Activated naive CD8-positive, alpha-beta T cell treated with anti-CD3 and anti-CD28 coated beads, Interleukin-2, amount 10 ng/mL, durations not matched to agents 7 days and 5 days (primary cell): ENCODE results near the gene ANKH. TPM values are rescaled to one million over a fixed set of nuclear protein-coding genes. Genes with fewer than 3 reads are reported as not detected.

Source experiments
- ATAC-seq: fragments of 150-1000 bp; cut with Tn5 transposase; one replicate; pipeline ENCODE4 v1.10.0; 2021; ENCODE audit warnings: low read depth, moderate library complexity
- POLR2A ChIA-PET: fragments of 350-600 bp; sonication (Branson Sonifier 250); formaldehyde crosslinking; loops from one replicate; lab custom pipeline; 2021; ENCODE audit warnings: antibody characterized with exemption; lab: Charles Lee
- DNase-seq: peaks from one replicate; pipeline ENCODE4 v3.0.0; 2021
- H3K27ac Mint-ChIP-seq: one replicate; pipeline ENCODE4 v1.8.0; 2022; ENCODE audit warnings: mild to moderate bottlenecking, mixed read lengths
- H3K27me3 Mint-ChIP-seq: one replicate; pipeline ENCODE4 v1.8.0; 2022; ENCODE audit warnings: mild to moderate bottlenecking, moderate library complexity, mixed read lengths
- H3K36me3 Mint-ChIP-seq: one replicate; pipeline ENCODE4 v1.8.0; 2021; ENCODE audit warnings: mild to moderate bottlenecking, mixed read lengths
- H3K4me1 Mint-ChIP-seq: one replicate; pipeline ENCODE4 v1.8.0; 2021; ENCODE audit warnings: mixed read lengths
- H3K4me3 Mint-ChIP-seq: one replicate; pipeline ENCODE4 v1.8.0; 2022; ENCODE audit warnings: mild to moderate bottlenecking, moderate library complexity, mixed read lengths
- H3K9me3 Mint-ChIP-seq: one replicate; pipeline ENCODE4 v1.8.0; 2021; ENCODE audit warnings: mixed read lengths
- total RNA-seq, 2 experiments: library from RNA; stranded (reverse); gene quantifications; one replicate each; pipeline ENCODE4 v1.2.3, GENCODE V29; 2021

The ANKH gene
- total RNA-seq, 2 experiments from 2014 or later = 52.4 to 55.5 TPM

GRCh38 chr5:14901462-14902051 is 30.0 kb upstream of the ANKH start:
- H3K4me1 Mint-ChIP-seq = no peaks in the 10 kb centered on the region
- DNase-seq (no peak), ATAC-seq (no peak)
- H3K36me3 Mint-ChIP-seq = no peaks in the 10 kb centered on the region
- no peak overlapping the region for H3K4me3 Mint-ChIP-seq
- POLR2A ChIA-PET = no interaction called here
- peaks cover 7% of the 10 kb centered on the region for H3K27me3 Mint-ChIP-seq
- H3K9me3 Mint-ChIP-seq = no peaks in the 10 kb centered on the region
- no peak overlapping the region for H3K27ac Mint-ChIP-seq

- POLR2A ChIA-PET = no interaction called here
- Mint-ChIP-seq H3K9me3 (no peaks in the 10 kb centered on the region), H3K27me3 (peaks cover 7% of the 10 kb centered on the region), H3K36me3 (no peaks in the 10 kb centered on the region), H3K4me3 (no peak overlapping the region), H3K4me1 (no peaks in the 10 kb centered on the region), H3K27ac (no peak overlapping the region)
- DNase-seq (no peak), ATAC-seq (no peak)
These were observed 29.3 kb upstream of the ANKH start for GRCh38 chr5:14900693-14901461.

GRCh38 chr5:14896131-14896530 is 24.6 kb upstream of the ANKH start:
- H3K27me3 Mint-ChIP-seq = peaks cover under 1% of the 10 kb centered on the region
- H3K27ac Mint-ChIP-seq = no peak overlapping the region
- H3K4me3 Mint-ChIP-seq = no peak overlapping the region
- ATAC-seq (no peak), DNase-seq (no peak)
- POLR2A ChIA-PET = no interaction called here
- no peaks in the 10 kb centered on the region for H3K9me3 Mint-ChIP-seq
- H3K4me1 Mint-ChIP-seq = no peaks in the 10 kb centered on the region
- no peaks in the 10 kb centered on the region for H3K36me3 Mint-ChIP-seq

- H3K36me3 Mint-ChIP-seq = no peaks in the 10 kb centered on the region
- POLR2A ChIA-PET = no interaction called here
- no peak overlapping the region for H3K4me3 Mint-ChIP-seq
- DNase-seq (no peak), ATAC-seq (no peak)
- H3K27me3 Mint-ChIP-seq = peaks cover 4% of the 10 kb centered on the region
- no peaks in the 10 kb centered on the region for H3K9me3 Mint-ChIP-seq
- H3K4me1 Mint-ChIP-seq = no peaks in the 10 kb centered on the region
- H3K27ac Mint-ChIP-seq = no peak overlapping the region
These were observed 23.7 kb upstream of the ANKH start for GRCh38 chr5:14895301-14895700.

GRCh38 chr5:14894748-14895147 is 23.2 kb upstream of the ANKH start:
- POLR2A ChIA-PET = no interaction called here
- no peak for DNase-seq
- no peaks in the 10 kb centered on the region for H3K4me1 Mint-ChIP-seq
- no peak overlapping the region for H3K4me3 Mint-ChIP-seq
- no peak for ATAC-seq
- H3K36me3 Mint-ChIP-seq = no peaks in the 10 kb centered on the region
- H3K27me3 Mint-ChIP-seq = peaks cover 4% of the 10 kb centered on the region
- no peaks in the 10 kb centered on the region for H3K9me3 Mint-ChIP-seq
- no peak overlapping the region for H3K27ac Mint-ChIP-seq

GRCh38 chr5:14893381-14893780 is 21.8 kb upstream of the ANKH start:
- POLR2A ChIA-PET = no interaction called here
- Mint-ChIP-seq H3K9me3 (no peaks in the 10 kb centered on the region), H3K36me3 (no peaks in the 10 kb centered on the region), H3K27ac (no peak overlapping the region), H3K27me3 (peaks cover 4% of the 10 kb centered on the region), H3K4me3 (no peak overlapping the region), H3K4me1 (no peaks in the 10 kb centered on the region)
- ATAC-seq = no peak
- DNase-seq = no peak

GRCh38 chr5:14890846-14891245 is 19.3 kb upstream of the ANKH start:
- DNase-seq (no peak), ATAC-seq (no peak)
- H3K36me3 Mint-ChIP-seq = no peaks in the 10 kb centered on the region
- no peaks in the 10 kb centered on the region for H3K9me3 Mint-ChIP-seq
- POLR2A ChIA-PET = interaction anchor here (0.6 kb wide), 1 partner anchor 219 kb away, joined by 3 read pairs; no protein-coding TSS in a partner anchor
- no peak overlapping the region for H3K27ac Mint-ChIP-seq
- no peaks in the 10 kb centered on the region for H3K4me1 Mint-ChIP-seq
- H3K27me3 Mint-ChIP-seq = peaks cover 6% of the 10 kb centered on the region
- no peak overlapping the region for H3K4me3 Mint-ChIP-seq

GRCh38 chr5:14884062-14884612 is 12.6 kb upstream of the ANKH start:
- no peak for DNase-seq
- Mint-ChIP-seq H3K4me1 (no peaks in the 10 kb centered on the region), H3K27ac (no peak overlapping the region), H3K4me3 (no peak overlapping the region), H3K9me3 (no peaks in the 10 kb centered on the region), H3K36me3 (no peaks in the 10 kb centered on the region), H3K27me3 (peaks cover 14% of the 10 kb centered on the region)
- ATAC-seq = no peak
- POLR2A ChIA-PET = no interaction called here

- H3K27ac Mint-ChIP-seq = peak overlapping the region; percentile 9
- H3K27me3 Mint-ChIP-seq = peaks cover 14% of the 10 kb centered on the region
- POLR2A ChIA-PET = no interaction called here
- H3K4me1 Mint-ChIP-seq = no peaks in the 10 kb centered on the region
- H3K4me3 Mint-ChIP-seq = no peak overlapping the region
- no peak for ATAC-seq
- DNase-seq = no peak
- H3K9me3 Mint-ChIP-seq = no peaks in the 10 kb centered on the region
- H3K36me3 Mint-ChIP-seq = no peaks in the 10 kb centered on the region
These were observed 11.3 kb upstream of the ANKH start for GRCh38 chr5:14882658-14883580.

- ATAC-seq = no peak
- no peak for DNase-seq
- POLR2A ChIA-PET = no interaction called here
- no peaks in the 10 kb centered on the region for H3K9me3 Mint-ChIP-seq
- H3K4me1 Mint-ChIP-seq = no peaks in the 10 kb centered on the region
- H3K36me3 Mint-ChIP-seq = no peaks in the 10 kb centered on the region
- H3K27ac Mint-ChIP-seq = no peak overlapping the region
- peaks cover 14% of the 10 kb centered on the region for H3K27me3 Mint-ChIP-seq
- no peak overlapping the region for H3K4me3 Mint-ChIP-seq
These were observed 10.2 kb upstream of the ANKH start for GRCh38 chr5:14881826-14882225.

GRCh38 chr5:14880688-14881087 is 9.1 kb upstream of the ANKH start:
- H3K27ac Mint-ChIP-seq = no peak overlapping the region
- peaks cover 17% of the 10 kb centered on the region for H3K27me3 Mint-ChIP-seq
- POLR2A ChIA-PET = no interaction called here
- no peaks in the 10 kb centered on the region for H3K36me3 Mint-ChIP-seq
- no peaks in the 10 kb centered on the region for H3K4me1 Mint-ChIP-seq
- H3K9me3 Mint-ChIP-seq = no peaks in the 10 kb centered on the region
- H3K4me3 Mint-ChIP-seq = no peak overlapping the region
- no peak for DNase-seq
- no peak for ATAC-seq

- no peaks in the 10 kb centered on the region for H3K9me3 Mint-ChIP-seq
- H3K36me3 Mint-ChIP-seq = no peaks in the 10 kb centered on the region
- POLR2A ChIA-PET = no interaction called here
These were observed 8.5 kb upstream of the ANKH start for GRCh38 chr5:14879937-14880589.

GRCh38 chr5:14879393-14879792 is 7.8 kb upstream of the ANKH start:
- ATAC-seq (no peak), DNase-seq (no peak)
- Mint-ChIP-seq H3K27ac (no peak overlapping the region), H3K9me3 (no peaks in the 10 kb centered on the region), H3K27me3 (peaks cover 14% of the 10 kb centered on the region), H3K4me1 (no peaks in the 10 kb centered on the region), H3K4me3 (no peak overlapping the region), H3K36me3 (no peaks in the 10 kb centered on the region)
- POLR2A ChIA-PET = no interaction called here

More at GRCh38 chr5:14879937-14880589, 8.5 kb upstream of the ANKH start:
- Mint-ChIP-seq H3K4me1 (no peaks in the 10 kb centered on the region), H3K27ac (no peak overlapping the region), H3K4me3 (no peak overlapping the region), H3K27me3 (peaks cover 15% of the 10 kb centered on the region)
- DNase-seq (no peak), ATAC-seq (no peak)
